Activated T-cell treated with anti-CD3 and anti-CD28 coated beads, Interleukin-2, amount 50 U/mL, for 24 hours (primary cell): Measurements from ENCODE around the gene RPS18.
"Not testable (repeated sequence)": the region's sequence is repeated elsewhere in the genome, so short reads cannot be mapped to it uniquely, and the experiment has no call there.

Experiments
- DNase-seq: peaks from one replicate; pipeline ENCODE4 v3.0.0-alpha.2; 2020
- H3K27ac Mint-ChIP-seq: 2 replicates; pipeline ENCODE4 v1.8.0; 2020; ENCODE audit warnings: mild to moderate bottlenecking, mixed read lengths
- H3K27me3 Mint-ChIP-seq: 2 replicates; pipeline ENCODE4 v1.8.0; 2020; ENCODE audit warnings: mixed read lengths
- H3K36me3 Mint-ChIP-seq: 2 replicates; pipeline ENCODE4 v1.8.0; 2020; ENCODE audit warnings: low read depth, mixed read lengths
- H3K4me1 Mint-ChIP-seq: 2 replicates; pipeline ENCODE4 v1.8.0; 2020; ENCODE audit warnings: low read depth, mixed read lengths
- H3K4me3 Mint-ChIP-seq: 2 replicates; pipeline ENCODE4 v1.8.0; 2020; ENCODE audit warnings: mild to moderate bottlenecking, moderate library complexity, mixed read lengths
- H3K9me3 Mint-ChIP-seq: 2 replicates; pipeline ENCODE4 v1.8.0; 2020; ENCODE audit warnings: mixed read lengths

The RPS18 gene

DNA sequence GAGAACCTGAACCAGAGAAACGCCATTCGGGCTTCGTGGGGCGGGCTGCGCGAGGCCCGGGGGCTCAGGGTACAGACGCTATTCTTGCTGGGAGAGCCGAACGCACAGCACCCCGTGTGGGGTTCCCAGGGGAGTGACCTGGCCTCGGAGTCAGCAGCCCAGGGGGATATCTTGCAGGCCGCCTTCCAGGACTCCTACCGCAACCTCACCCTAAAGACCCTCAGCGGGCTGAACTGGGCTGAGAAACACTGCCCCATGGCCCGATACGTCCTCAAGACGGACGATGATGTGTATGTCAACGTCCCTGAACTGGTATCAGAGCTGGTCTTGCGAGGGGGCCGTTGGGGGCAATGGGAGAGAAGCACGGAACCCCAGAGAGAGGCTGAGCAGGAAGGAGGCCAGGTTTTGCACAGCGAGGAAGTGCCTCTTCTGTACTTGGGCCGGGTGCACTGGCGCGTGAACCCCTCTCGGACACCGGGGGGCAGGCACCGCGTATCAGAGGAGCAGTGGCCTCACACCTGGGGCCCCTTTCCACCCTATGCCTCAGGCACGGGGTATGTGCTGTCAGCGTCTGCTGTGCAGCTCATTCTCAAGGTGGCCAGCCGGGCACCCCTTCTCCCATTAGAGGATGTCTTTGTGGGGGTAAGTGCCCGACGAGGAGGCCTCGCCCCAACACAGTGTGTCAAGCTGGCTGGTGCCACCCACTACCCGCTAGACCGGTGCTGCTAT is 6.0 kb downstream of the RPS18 start:
- H3K36me3 Mint-ChIP-seq, result peaks cover 93% of the 10 kb centered on the region
- no peak for DNase-seq
- H3K4me1 Mint-ChIP-seq, result peaks cover 51% of the 10 kb centered on the region
- H3K4me3 Mint-ChIP-seq, result peak overlapping the region; percentile 78
- H3K27me3 Mint-ChIP-seq, result no peaks in the 10 kb centered on the region
- no peaks in the 10 kb centered on the region for H3K9me3 Mint-ChIP-seq
- H3K27ac Mint-ChIP-seq, result peak overlapping the region; percentile 93

GRCh38 chr6:33278392-33278741 is 6.5 kb downstream of the RPS18 start:
- Mint-ChIP-seq H3K9me3 (no peaks in the 10 kb centered on the region), H3K4me3 (peak overlapping the region; percentile 78), H3K36me3 (peaks cover 93% of the 10 kb centered on the region), H3K27me3 (no peaks in the 10 kb centered on the region), H3K27ac (peak overlapping the region; percentile 93), H3K4me1 (peaks cover 51% of the 10 kb centered on the region)
- no peak for DNase-seq

DNA sequence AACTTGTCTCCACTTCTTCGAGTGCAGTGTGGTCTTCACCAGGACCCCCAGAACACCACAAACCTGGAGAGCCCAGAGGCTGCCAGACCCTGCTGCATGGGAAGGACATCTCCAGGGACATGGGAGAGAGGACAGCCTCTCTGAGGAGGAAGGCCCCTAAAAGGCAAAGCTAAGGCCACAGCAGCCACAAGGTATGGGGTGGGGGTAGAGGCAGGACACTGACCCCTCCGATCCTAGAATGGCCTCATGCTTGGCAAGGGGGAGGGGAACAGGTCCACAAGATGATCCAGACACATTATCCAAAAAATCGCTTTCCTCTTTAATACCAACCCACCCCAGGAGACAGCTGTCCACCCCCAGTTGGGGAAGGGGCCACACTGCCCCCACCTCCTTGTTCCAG is 6.9 kb downstream of the RPS18 start:
- peaks cover 93% of the 10 kb centered on the region for H3K36me3 Mint-ChIP-seq
- H3K27me3 Mint-ChIP-seq, result no peaks in the 10 kb centered on the region
- H3K9me3 Mint-ChIP-seq, result no peaks in the 10 kb centered on the region
- DNase-seq, result no peak
- H3K27ac Mint-ChIP-seq, result peak overlapping the region; percentile 93
- H3K4me3 Mint-ChIP-seq, result peak overlapping the region; percentile 78
- peaks cover 51% of the 10 kb centered on the region for H3K4me1 Mint-ChIP-seq

GRCh38 chr6:33279257-33279695 is 7.4 kb downstream of the RPS18 start:
- Mint-ChIP-seq H3K9me3 (no peaks in the 10 kb centered on the region), H3K36me3 (peaks cover 93% of the 10 kb centered on the region), H3K27me3 (no peaks in the 10 kb centered on the region), H3K27ac (peak overlapping the region; percentile 93), H3K4me1 (peaks cover 51% of the 10 kb centered on the region), H3K4me3 (no peak overlapping the region)
- DNase-seq, result no peak

- Mint-ChIP-seq H3K4me1 (peaks cover 44% of the 10 kb centered on the region), H3K27ac (peak overlapping the region; percentile 93), H3K36me3 (peaks cover 93% of the 10 kb centered on the region)
Measured at GRCh38 chr6:33279971-33280511, 8.2 kb downstream of the RPS18 start.

GRCh38 chr6:33280539-33280938 is 8.7 kb downstream of the RPS18 start:
- Mint-ChIP-seq H3K27ac (peak overlapping the region; percentile 93), H3K4me3 (no peak overlapping the region), H3K27me3 (no peaks in the 10 kb centered on the region), H3K4me1 (peaks cover 39% of the 10 kb centered on the region), H3K9me3 (no peaks in the 10 kb centered on the region), H3K36me3 (peaks cover 92% of the 10 kb centered on the region)
- no peak for DNase-seq

More at GRCh38 chr6:33279971-33280511, 8.2 kb downstream of the RPS18 start:
- DNase-seq, result no peak
- Mint-ChIP-seq H3K27me3 (no peaks in the 10 kb centered on the region), H3K4me3 (no peak overlapping the region), H3K9me3 (no peaks in the 10 kb centered on the region)

DNA sequence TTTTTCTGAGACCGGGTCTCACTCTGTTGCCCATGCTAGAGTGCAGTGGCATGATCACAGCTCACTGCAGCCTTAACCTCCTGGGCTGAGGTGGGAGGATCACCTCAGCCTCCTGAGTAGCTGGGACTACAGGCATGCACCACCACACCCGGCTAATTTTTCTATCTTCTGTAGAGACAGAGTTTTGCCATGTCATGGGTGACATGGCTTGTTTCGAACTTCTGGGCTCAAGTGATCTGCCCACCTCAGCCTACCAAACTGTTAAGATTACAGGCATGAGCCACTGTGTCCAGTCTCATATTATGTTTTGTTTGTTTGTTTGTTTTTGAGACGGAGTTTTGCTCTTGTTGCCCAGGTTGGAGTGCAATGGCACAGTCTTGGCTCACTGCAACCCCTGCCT is 13.3 kb downstream of the RPS18 start:
- H3K27ac Mint-ChIP-seq, result peak overlapping the region; percentile 29
- peaks cover 40% of the 10 kb centered on the region for H3K4me1 Mint-ChIP-seq
- not testable (repeated sequence) for DNase-seq, H3K4me3 Mint-ChIP-seq, H3K27me3 Mint-ChIP-seq, H3K9me3 Mint-ChIP-seq
- peaks cover 95% of the 10 kb centered on the region for H3K36me3 Mint-ChIP-seq

DNA sequence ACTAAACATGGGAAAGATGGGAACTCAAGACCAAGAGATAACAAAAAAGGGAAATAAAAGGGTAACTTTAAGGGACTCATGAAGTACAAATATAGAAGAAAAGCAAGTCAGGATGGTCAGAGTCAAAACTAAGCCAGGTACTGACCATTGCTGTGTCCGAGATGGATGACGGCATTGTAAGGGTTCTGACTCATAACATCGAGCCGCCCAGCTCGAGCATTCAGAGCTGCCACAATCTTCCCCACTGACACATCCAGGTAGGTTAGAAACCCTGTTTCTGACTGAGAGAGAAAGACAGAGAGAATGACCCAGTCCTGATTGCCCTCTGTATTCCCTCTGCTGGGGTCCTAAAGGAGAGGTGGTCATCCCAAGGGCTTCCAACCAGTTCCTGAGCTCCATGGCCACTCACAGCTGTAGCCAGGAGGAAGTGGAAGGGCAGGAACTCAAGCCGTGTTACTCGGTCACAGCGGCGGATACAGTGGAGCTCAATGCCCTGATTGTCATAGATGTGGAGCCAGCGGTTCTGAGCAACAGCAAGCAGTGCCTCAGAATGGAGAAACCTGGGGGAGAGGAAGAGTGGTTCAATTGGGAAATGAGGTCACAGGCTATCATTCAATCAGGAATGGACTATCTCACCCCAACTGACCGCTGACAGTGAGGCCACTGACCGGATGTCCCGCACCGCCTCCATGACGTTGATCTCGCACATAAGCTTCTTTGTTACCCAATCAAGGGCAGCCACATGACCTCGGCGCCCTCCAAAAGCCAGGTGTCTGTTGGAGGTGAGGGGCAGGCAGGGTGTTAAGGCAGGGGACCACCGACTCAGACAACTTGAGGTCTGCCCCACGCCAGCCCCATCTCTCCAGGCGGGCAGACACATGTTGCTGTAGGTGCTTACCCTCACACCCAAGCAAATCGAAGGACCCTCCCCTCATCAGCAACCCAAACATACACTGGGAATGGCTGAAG is 15.4 kb downstream of the RPS18 start:
- Mint-ChIP-seq H3K4me1 (peaks cover 42% of the 10 kb centered on the region), H3K9me3 (no peaks in the 10 kb centered on the region)

GRCh38 chr6:33288141-33288920 is 16.5 kb downstream of the RPS18 start:
- DNase-seq, result no peak
- H3K9me3 Mint-ChIP-seq, result no peaks in the 10 kb centered on the region
- peaks cover 97% of the 10 kb centered on the region for H3K36me3 Mint-ChIP-seq
- peaks cover 43% of the 10 kb centered on the region for H3K4me1 Mint-ChIP-seq
- no peaks in the 10 kb centered on the region for H3K27me3 Mint-ChIP-seq
- peak overlapping the region; percentile 98 for H3K27ac Mint-ChIP-seq
- H3K4me3 Mint-ChIP-seq, result peak overlapping the region; percentile 98

More for the DNA sequence above, 15.4 kb downstream of the RPS18 start:
- no peaks in the 10 kb centered on the region for H3K27me3 Mint-ChIP-seq
- peak overlapping the region; percentile 98 for H3K4me3 Mint-ChIP-seq
- H3K36me3 Mint-ChIP-seq, result peaks cover 95% of the 10 kb centered on the region
- DNase-seq, result no peak
- H3K27ac Mint-ChIP-seq, result peak overlapping the region; percentile 98

DNA sequence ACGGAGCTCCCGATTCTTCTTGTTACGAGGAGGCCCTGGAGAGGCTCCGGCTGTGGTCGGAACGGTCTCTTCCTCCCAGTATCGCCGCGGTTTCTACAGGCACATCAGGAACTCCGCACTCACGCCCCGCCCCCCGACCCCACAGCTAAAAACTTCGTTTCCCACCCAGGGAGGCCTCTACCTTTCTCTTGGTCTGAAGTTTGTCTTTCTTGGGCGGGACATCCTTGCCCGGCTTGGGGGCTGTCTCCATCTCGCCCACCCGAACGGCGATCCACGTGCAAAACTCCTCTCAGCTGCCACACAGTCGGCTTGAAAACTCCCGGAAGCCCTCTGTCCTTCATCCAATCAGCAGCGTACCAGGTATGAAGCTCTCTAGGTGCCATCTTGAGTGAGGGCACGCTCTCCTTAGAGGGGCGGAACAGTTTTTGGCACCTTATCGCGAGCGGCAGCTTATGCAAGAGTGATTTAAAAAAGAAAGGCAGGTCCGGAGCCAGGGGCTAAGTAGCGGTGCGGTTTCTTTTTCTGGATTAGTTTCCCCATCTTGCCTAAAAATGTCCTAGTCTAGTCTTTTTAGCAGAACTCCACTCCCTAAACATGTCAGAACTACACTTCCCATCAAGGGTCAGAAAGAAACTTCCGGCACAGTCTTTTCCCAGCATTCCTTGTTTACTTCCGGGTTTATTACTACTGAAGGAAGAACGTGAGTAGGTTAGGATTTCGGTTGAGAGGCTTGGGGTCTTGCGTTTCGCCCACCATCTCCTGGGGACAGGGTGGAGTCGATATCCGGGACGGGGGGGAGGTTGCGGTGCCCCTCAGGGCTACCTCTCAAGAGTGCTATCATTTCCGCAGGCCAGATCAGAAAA is 17.3 kb downstream of the RPS18 start, which contains the start of the genes PFDN6 and WDR46:
Gene PFDN6 (plus strand): TSS at position 681 of the 863 bp plus-strand sequence. CDS start 256 bp downstream, outside the sequence.
Gene WDR46 (minus strand): TSS at position 319 of the 863 bp plus-strand sequence. CDS start 69 bp downstream, at position 250.
- Mint-ChIP-seq H3K4me3 (peak within 1 kb of the TSS; percentile 98), H3K27me3 (no peaks in the 10 kb centered on the region), H3K9me3 (no peaks in the 10 kb centered on the region), H3K4me1 (peaks cover 43% of the 10 kb centered on the region), H3K36me3 (peaks cover 94% of the 10 kb centered on the region), H3K27ac (peak within 1 kb of the TSS; percentile 98)
- DNase-seq, result peak; percentile 85

GRCh38 chr6:33289784-33290315 is 18.0 kb downstream of the RPS18 start:
- Mint-ChIP-seq H3K4me3 (peak overlapping the region; percentile 98), H3K9me3 (no peaks in the 10 kb centered on the region), H3K36me3 (peaks cover 92% of the 10 kb centered on the region), H3K4me1 (peaks cover 41% of the 10 kb centered on the region), H3K27ac (peak overlapping the region; percentile 98), H3K27me3 (no peaks in the 10 kb centered on the region)
- no peak for DNase-seq

DNA sequence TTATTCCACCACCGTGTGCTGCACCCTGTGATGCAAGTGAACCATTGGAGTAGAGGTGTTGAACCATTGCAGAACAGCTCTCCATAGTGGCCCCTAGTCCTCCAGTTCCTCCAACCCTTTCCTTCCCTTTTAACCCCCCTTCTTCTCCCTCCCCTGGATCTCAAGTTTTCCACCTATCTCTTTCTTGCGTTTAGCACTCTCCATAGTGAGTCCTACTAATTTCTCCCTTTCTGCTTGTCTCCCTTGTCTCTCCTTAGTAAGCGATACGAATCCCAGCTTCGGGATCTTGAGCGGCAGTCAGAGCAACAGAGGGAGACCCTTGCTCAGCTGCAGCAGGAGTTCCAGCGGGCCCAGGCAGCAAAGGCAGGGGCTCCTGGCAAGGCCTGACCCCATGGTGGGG is 18.6 kb downstream of the RPS18 start:
- Mint-ChIP-seq H3K36me3 (peaks cover 91% of the 10 kb centered on the region), H3K4me1 (peaks cover 41% of the 10 kb centered on the region), H3K4me3 (peak overlapping the region; percentile 98), H3K9me3 (no peaks in the 10 kb centered on the region), H3K27me3 (no peaks in the 10 kb centered on the region), H3K27ac (peak overlapping the region; percentile 98)
- DNase-seq, result no peak
